Fibroblast of the aortic adventitia (primary cell): ENCODE measurements around the gene LBHD1. TPM values are rescaled to one million over a fixed set of nuclear protein-coding genes. Genes with fewer than 3 reads are reported as not detected.

Experiments
- DNase-seq: peaks from one replicate; pipeline ENCODE4 v3.0.0-alpha.2; 2010; ENCODE audit warnings: low read depth
- H3K4me3 ChIP-seq: 2 replicates; pipeline ENCODE4 v1.5.1; 2011; ENCODE audit warnings: low read depth, mild to moderate bottlenecking, control low read depth, low read length, moderate library complexity
- CTCF ChIP-seq: IDR thresholded peaks from 2 replicates; pipeline ENCODE4 v1.5.1; 2011; ENCODE audit warnings: mild to moderate bottlenecking, low read length, control low read depth, inconsistent platforms; ENCODE audit not compliant: insufficient read depth
- total RNA-seq: library from RNA; depleted of rRNA; stranded (reverse); fragments of >200 nt; gene quantifications from 2 replicates; pipeline ENCODE4 v1.2.3, GENCODE V29; 2012; ENCODE audit warnings: low replicate concordance

The LBHD1 gene
- total RNA-seq, 1 donor = 4.5 TPM

DNA sequence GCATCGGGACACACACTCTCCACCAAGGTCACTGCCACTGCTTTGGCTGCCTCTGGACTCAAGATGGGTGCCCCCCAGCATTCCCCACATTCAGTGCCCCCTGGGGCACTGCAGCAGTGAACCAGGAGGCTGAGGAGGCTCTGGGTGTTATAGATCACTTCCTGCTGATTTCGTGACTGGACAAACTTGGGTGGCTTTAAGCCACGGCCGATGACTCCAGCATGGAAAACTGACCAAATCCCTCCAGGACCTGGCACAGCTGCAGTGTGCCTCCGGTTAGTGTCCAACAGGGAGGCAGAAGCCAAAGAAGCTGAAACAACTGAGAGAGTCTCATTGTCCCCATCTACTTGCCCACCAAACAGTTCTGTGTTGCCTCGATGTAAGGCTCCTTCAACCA lies 24.5 kb downstream of the LBHD1 start:
- DNase-seq = no peak
- H3K4me3 ChIP-seq = no peak overlapping the region
- no peak for TF ChIP-seq CTCF

- H3K4me3 ChIP-seq = peak overlapping the region; percentile 32
- TF ChIP-seq CTCF = no peak
- no peak for DNase-seq
These were observed 25.1 kb downstream of the LBHD1 start for GRCh38 chr11:62646825-62647608.

GRCh38 chr11:62645946-62646824 lies 25.9 kb downstream of the LBHD1 start, which contains the start of gene GANAB:
Gene GANAB, minus strand, starts transcription at chr11:62646613. Its CDS starts 14 bp downstream, at chr11:62646599.
- H3K4me3 ChIP-seq = peak within 1 kb of the TSS; percentile 93
- TF ChIP-seq CTCF = no peak
- peak; percentile 96 for DNase-seq

DNA sequence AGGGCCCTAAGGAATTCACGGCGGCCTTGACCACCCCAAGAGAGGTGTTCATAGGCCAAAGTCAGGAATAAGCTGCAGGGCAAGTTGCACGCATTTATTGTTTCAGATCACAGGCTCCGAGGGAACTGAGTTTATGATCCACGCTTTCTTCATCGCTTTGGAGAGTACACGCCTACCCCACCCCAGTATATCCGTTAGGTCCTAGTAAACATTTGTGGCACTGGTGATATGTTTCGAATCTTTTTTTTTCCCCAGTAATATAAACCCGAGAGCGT lies 26.5 kb downstream of the LBHD1 start:
- TF ChIP-seq CTCF = no peak
- no peak for DNase-seq
- peak overlapping the region; percentile 93 for H3K4me3 ChIP-seq

- no peak for TF ChIP-seq CTCF
- H3K4me3 ChIP-seq = no peak overlapping the region
- no peak for DNase-seq
These were observed 27.8 kb downstream of the LBHD1 start for GRCh38 chr11:62644220-62644619.

- DNase-seq = no peak
- TF ChIP-seq CTCF = no peak
- H3K4me3 ChIP-seq = no peak overlapping the region
These were observed 39.6 kb downstream of the LBHD1 start for GRCh38 chr11:62632492-62632891.
